HepG2 (cell line): ENCODE data around the gene LZTS2. TPM values are rescaled to one million over a fixed set of nuclear protein-coding genes. Genes with fewer than 3 reads are reported as not detected.
A peak's percentile ranks its signal among the peaks of the same experiment; 100 is the strongest.

Experiments
- ATAC-seq: fragments of 200-7000 bp; cut with Tn5 transposase; 3 replicates; pipeline ENCODE4 v1.9.1; 2020; ENCODE audit warnings: mild to moderate bottlenecking, moderate library complexity
- BruUV-seq: library from RNA; stranded (reverse); fragments of 400-500 nt; replicated peaks from 2 replicates; lab custom pipeline; 2021; lab: Mats Ljungman, UMichigan
- CTCF ChIA-PET: fragments of 300-600 bp; formaldehyde crosslinking; extraction: SDS; loops from one replicate; lab custom pipeline; 2021; ENCODE audit warnings: low total read pairs, inconsistent platforms, low intra/inter-chr PET ratio; lab: Yijun Ruan, JAX
- POLR2A ChIA-PET: fragments of 350-600 bp; sonication (Branson Sonifier 250); formaldehyde crosslinking; loops from one replicate; lab custom pipeline; 2020; ENCODE audit warnings: antibody characterized with exemption, inconsistent platforms; lab: Yijun Ruan, JAX
- DNase-seq: peaks from one replicate; pipeline ENCODE4 v3.0.0-alpha.2; 2015; ENCODE audit warnings: low spot score
- FAIRE-seq: peaks from 3 replicates; lab custom pipeline; 2011; peaks lifted over from hg19 to GRCh38; lab: Jason Lieb, UNC
- H2AFZ ChIP-seq: one replicate; pipeline ENCODE4 v1.6.1; 2011; ENCODE audit warnings: low read length, inconsistent platforms
- H3K27ac ChIP-seq: fragments of 300-600 bp; 3 replicates; pipeline ENCODE4 v1.8.0; 2011; ENCODE audit warnings: mixed run types, mild to moderate bottlenecking, mixed read lengths, low read length, inconsistent platforms; ENCODE audit not compliant: insufficient read depth; ENCODE audit errors: extremely low read length
- H3K27me3 ChIP-seq, 2 experiments: fragments of 200-600 bp in 1 of 2; 2 replicates in 1 of 2; 3 replicates in 1 of 2; pipeline versions ENCODE4 v1.6.0 to v1.8.0; 2011; ENCODE audit warnings: low read length in 2 of 2, mild to moderate bottlenecking in 2 of 2, moderate library complexity in 2 of 2, inconsistent platforms in 1 of 2; ENCODE audit not compliant: insufficient read depth in 2 of 2, control insufficient read depth in 1 of 2
- H3K36me3 ChIP-seq, 2 experiments: fragments of 200-600 bp in 1 of 2; replicated peaks in 1 of 2; 2 replicates in 1 of 2; 3 replicates in 1 of 2; pipeline versions ENCODE4 v1.5.1 to v1.8.0; 2011; ENCODE audit warnings: low read length in 2 of 2, inconsistent platforms in 1 of 2; ENCODE audit not compliant: insufficient read depth in 2 of 2, control insufficient read depth in 1 of 2
- H3K4me1 ChIP-seq: 2 replicates; pipeline ENCODE4 v1.5.1; 2012; ENCODE audit warnings: low read length, inconsistent platforms; ENCODE audit not compliant: insufficient read depth
- H3K4me2 ChIP-seq: 2 replicates; pipeline ENCODE4 v1.6.0; 2011; ENCODE audit warnings: low read depth, low read length, inconsistent platforms
- H3K4me3 ChIP-seq, 3 experiments: fragments of 200-600 bp in 1 of 3; sonication (generic), shearing (Covaris generic) in 1 of 3; replicated peaks in 1 of 3; 2 replicates each; pipeline ENCODE4 v1.5.1; 2011 to 2016; ENCODE audit warnings: low read length in 3 of 3, inconsistent platforms in 2 of 3, low read depth in 2 of 3, mild to moderate bottlenecking in 2 of 3, control low read depth in 1 of 3, mixed read lengths in 1 of 3; ENCODE audit not compliant: insufficient read depth in 1 of 3
- H3K79me2 ChIP-seq: one replicate; pipeline ENCODE4 v1.6.1; 2011; ENCODE audit warnings: low read length, inconsistent platforms; ENCODE audit not compliant: insufficient read depth
- H3K9ac ChIP-seq: 2 replicates; pipeline ENCODE4 v1.6.0; 2011; ENCODE audit warnings: mild to moderate bottlenecking, low read depth, low read length, inconsistent platforms; ENCODE audit not compliant: insufficient read depth
- H3K9me3 ChIP-seq: 2 replicates; pipeline ENCODE4 v1.5.1; 2012; ENCODE audit warnings: mild to moderate bottlenecking, low read length
- H4K20me1 ChIP-seq: 2 replicates; pipeline ENCODE4 v1.6.0; 2011; ENCODE audit warnings: inconsistent platforms, mild to moderate bottlenecking, low read length, moderate library complexity; ENCODE audit not compliant: insufficient read depth
- FOXP1 ChIP-seq, 2 experiments: fragments of 450-650 bp in 1 of 2; IDR thresholded peaks; 2 replicates each; pipeline ENCODE4 v1.6.1; 2017 to 2018; ENCODE audit warnings: antibody characterized with exemption in 1 of 2
- HNF4G ChIP-seq, 2 experiments: sonication (generic) in 1 of 2; formaldehyde crosslinking in 1 of 2; IDR thresholded peaks; 2 replicates each; pipeline versions ENCODE4 v1.4.0 to v1.6.1; 2011 to 2020; ENCODE audit warnings: borderline replicate concordance in 2 of 2, low read depth in 2 of 2, mild to moderate bottlenecking in 2 of 2, low read length in 1 of 2, missing genetic modification reagents in 1 of 2, moderate library complexity in 1 of 2
- HOXA7 ChIP-seq: sonication (generic); formaldehyde crosslinking; IDR thresholded peaks from 2 replicates; pipeline ENCODE4 v1.8.1; 2022; ENCODE audit warnings: mild to moderate bottlenecking, missing genetic modification reagents, moderate library complexity
- MAZ ChIP-seq, 2 experiments: sonication (generic) in 1 of 2; formaldehyde crosslinking in 1 of 2; IDR thresholded peaks; 2 replicates each; pipeline versions ENCODE4 v1.5.0 to v1.6.1; 2012 to 2020; ENCODE audit warnings: low read depth in 2 of 2, mild to moderate bottlenecking in 2 of 2, borderline replicate concordance in 1 of 2, improper control_type of control experiment in 1 of 2, low read length in 1 of 2, missing genetic modification reagents in 1 of 2, moderate library complexity in 1 of 2
- SNAPC2 ChIP-seq: sonication (generic); formaldehyde crosslinking; IDR thresholded peaks from 2 replicates; pipeline ENCODE4 v1.8.1; 2022; ENCODE audit warnings: mild to moderate bottlenecking, missing genetic modification reagents
- SOX13 ChIP-seq, 3 experiments: fragments of 450-650 bp in 1 of 3; sonication (generic) in 1 of 3; formaldehyde crosslinking in 1 of 3; IDR thresholded peaks in 2 of 3; conservative IDR thresholded peaks in 1 of 3; 2 replicates each; pipeline versions ENCODE4 v1.5.0 to v1.6.1; 2016 to 2020; ENCODE audit warnings: antibody characterized with exemption in 1 of 3, mild to moderate bottlenecking in 1 of 3, missing compliant biosample characterization in 1 of 3, missing genetic modification reagents in 1 of 3, moderate library complexity in 1 of 3
- SSRP1 ChIP-seq: IDR thresholded peaks from 2 replicates; pipeline ENCODE4 v1.6.1; 2016; ENCODE audit warnings: control low read depth
- UBTF ChIP-seq: sonication (generic); formaldehyde crosslinking; IDR thresholded peaks from 2 replicates; pipeline ENCODE4 v1.4.0; 2020; ENCODE audit warnings: mild to moderate bottlenecking, missing genetic modification reagents
- ZNF891 ChIP-seq: sonication (generic); formaldehyde crosslinking; IDR thresholded peaks from 2 replicates; pipeline ENCODE4 v1.5.0; 2020; ENCODE audit warnings: mild to moderate bottlenecking, missing genetic modification reagents
- WGBS: methylation state at CpG from one replicate; pipeline ENCODE4 v1.1.6; 2017; ENCODE audit warnings: low lambda C conversion rate; 5-methylcytosine and 5-hydroxymethylcytosine counted together
- in situ Hi-C: cut with HindIII; loops from 2 replicates; pipeline ENCODE4 v1.10.0; 2017; ENCODE audit warnings: low pct_unique_long_range_greater_than_20kb; ENCODE audit not compliant: extremely low pct_ligation_motif_present
- intact Hi-C: fragments of 100-400 bp; cut with micrococcal nuclease; formaldehyde crosslinking; loops from one replicate; pipeline ENCODE4 v1.10.0; 2022; ENCODE audit not compliant: unreplicated experiment
- polyA plus RNA-seq, 8 experiments: library from polyadenylated mRNA; depleted of rRNA in 3 of 8; stranded (reverse) in 7 of 8; unstranded in 1 of 8; fragments of >200 nt; fragmentation: Illumina TruSeq in 4 of 8; extraction: Trizol in 4 of 8; gene quantifications; 2 replicates each; pipeline versions ENCODE4 v1.2.1 to v1.2.3, GENCODE V29; 2011 to 2016; ENCODE audit warnings: low read depth in 4 of 8, missing spikeins in 1 of 8, mixed read lengths in 1 of 8; ENCODE audit not compliant: insufficient read depth in 1 of 8
- total RNA-seq, 5 experiments: library from RNA; depleted of rRNA; stranded (reverse); fragments of >200 nt; fragmentation: Illumina TruSeq; extraction: Trizol; gene quantifications; 2 replicates each; pipeline ENCODE4 v1.2.3, GENCODE V29; 2016; ENCODE audit warnings: low read depth in 1 of 5
- TF ChIP-seq, protein P1 (sequence below): sonication (generic); formaldehyde crosslinking; IDR thresholded peaks from 2 replicates; pipeline ENCODE4 v1.5.0; 2020; ENCODE audit warnings: mild to moderate bottlenecking, missing genetic modification reagents, moderate library complexity
- TF ChIP-seq, protein P2 (sequence below): sonication (generic); formaldehyde crosslinking; IDR thresholded peaks from 2 replicates; pipeline ENCODE4 v1.4.0; 2020; ENCODE audit warnings: missing genetic modification reagents, borderline replicate concordance

Gene LZTS2
- total and polyA plus RNA-seq, 2 of the 13 experiments (the other 11 are each of a cell fraction or from before 2014, with no cell fraction given), result 43.6 to 65.6 TPM

GRCh38 chr10:101008823-101009423, 9.3 kb downstream of the LZTS2 start:
- Histone ChIP-seq H4K20me1 (no peaks in the 10 kb centered on the region), H3K4me3 (peak overlapping the region in 1 of 3 experiments; percentile 49; a peak in 1 of 6 replicates), H3K9me3 (no peaks in the 10 kb centered on the region), H2AFZ (no peak overlapping the region), H3K27ac (peak overlapping the region; percentile 73), H3K4me1 (peaks cover 69% of the 10 kb centered on the region), H3K4me2 (peak overlapping the region; percentile 61), H3K9ac (peak overlapping the region; percentile 43), H3K79me2 (no peaks in the 10 kb centered on the region), H3K27me3 (no peaks in the 10 kb centered on the region), H3K36me3 (peaks cover 10 to 25% of the 10 kb centered on the region in 2 experiments; a peak in 4 of 5 replicates)
- FAIRE-seq (peak; percentile 90), DNase-seq (peak; percentile 94), ATAC-seq (peak; percentile 56)
- intact Hi-C loops (no loop called here), in situ Hi-C loops (no loop called here)
- CTCF ChIA-PET, result no interaction called here
- BruUV-seq, result no TSS peak
- WGBS, result 64% methylated on average over 3 of the region's 6 CpGs
- POLR2A ChIA-PET, result interaction anchor here (0.8 to 7.1 kb wide), 3 partner anchors 9 to 24 kb away, joined by 3 to 124 read pairs (median 3); partner anchors contain the start of genes LZTS2, MRPL43 and TWNK
- TF ChIP-seq ZNF891 (CRISPR knock-in tag), result peak; percentile 67
- TF ChIP-seq SOX13 (IDR thresholded peaks at IDR 0.05), result peak; percentile 76
- TF ChIP-seq SOX13 (CRISPR knock-in tag; conservative IDR thresholded peaks at IDR 0.05 in 1 of 2, IDR thresholded peaks at IDR 0.05 in 1 of 2), result peak in 1 of 2 experiments; percentile 97; a peak in 2 of 4 replicates
- peak; percentile 8; the same call in 1 of the 2 replicates for TF ChIP-seq HNF4G (IDR thresholded peaks at IDR 0.05; ENCODE audit: borderline replicate concordance, low read depth, low read length)
- TF ChIP-seq HNF4G (CRISPR knock-in tag; IDR thresholded peaks at IDR 0.05; ENCODE audit: borderline replicate concordance, low read depth), result no peak
- TF ChIP-seq SSRP1 (CRISPR knock-in tag), result no peak
- TF ChIP-seq HOXA7 (CRISPR knock-in tag), result no peak
- TF ChIP-seq SNAPC2 (CRISPR knock-in tag), result no peak
- TF ChIP-seq FOXP1 (IDR thresholded peaks at IDR 0.05), result no peak
- TF ChIP-seq FOXP1 (CRISPR knock-in tag; IDR thresholded peaks at IDR 0.05), result peak; percentile 49; the same call in 1 of the 2 replicates
- TF ChIP-seq, protein P1, sequence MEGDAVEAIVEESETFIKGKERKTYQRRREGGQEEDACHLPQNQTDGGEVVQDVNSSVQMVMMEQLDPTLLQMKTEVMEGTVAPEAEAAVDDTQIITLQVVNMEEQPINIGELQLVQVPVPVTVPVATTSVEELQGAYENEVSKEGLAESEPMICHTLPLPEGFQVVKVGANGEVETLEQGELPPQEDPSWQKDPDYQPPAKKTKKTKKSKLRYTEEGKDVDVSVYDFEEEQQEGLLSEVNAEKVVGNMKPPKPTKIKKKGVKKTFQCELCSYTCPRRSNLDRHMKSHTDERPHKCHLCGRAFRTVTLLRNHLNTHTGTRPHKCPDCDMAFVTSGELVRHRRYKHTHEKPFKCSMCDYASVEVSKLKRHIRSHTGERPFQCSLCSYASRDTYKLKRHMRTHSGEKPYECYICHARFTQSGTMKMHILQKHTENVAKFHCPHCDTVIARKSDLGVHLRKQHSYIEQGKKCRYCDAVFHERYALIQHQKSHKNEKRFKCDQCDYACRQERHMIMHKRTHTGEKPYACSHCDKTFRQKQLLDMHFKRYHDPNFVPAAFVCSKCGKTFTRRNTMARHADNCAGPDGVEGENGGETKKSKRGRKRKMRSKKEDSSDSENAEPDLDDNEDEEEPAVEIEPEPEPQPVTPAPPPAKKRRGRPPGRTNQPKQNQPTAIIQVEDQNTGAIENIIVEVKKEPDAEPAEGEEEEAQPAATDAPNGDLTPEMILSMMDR (CRISPR knock-in tag), result peak; percentile 3; the same call in 1 of the 2 replicates
- TF ChIP-seq UBTF (CRISPR knock-in tag), result peak; percentile 67
- no peak for TF ChIP-seq MAZ (IDR thresholded peaks at IDR 0.05; ENCODE audit: borderline replicate concordance, low read depth, low read length)
- TF ChIP-seq MAZ (CRISPR knock-in tag; IDR thresholded peaks at IDR 0.05; ENCODE audit: low read depth), result 0 out of 2 replicates have a peak, but pooled peaks have one; percentile 25
- TF ChIP-seq, protein P2, sequence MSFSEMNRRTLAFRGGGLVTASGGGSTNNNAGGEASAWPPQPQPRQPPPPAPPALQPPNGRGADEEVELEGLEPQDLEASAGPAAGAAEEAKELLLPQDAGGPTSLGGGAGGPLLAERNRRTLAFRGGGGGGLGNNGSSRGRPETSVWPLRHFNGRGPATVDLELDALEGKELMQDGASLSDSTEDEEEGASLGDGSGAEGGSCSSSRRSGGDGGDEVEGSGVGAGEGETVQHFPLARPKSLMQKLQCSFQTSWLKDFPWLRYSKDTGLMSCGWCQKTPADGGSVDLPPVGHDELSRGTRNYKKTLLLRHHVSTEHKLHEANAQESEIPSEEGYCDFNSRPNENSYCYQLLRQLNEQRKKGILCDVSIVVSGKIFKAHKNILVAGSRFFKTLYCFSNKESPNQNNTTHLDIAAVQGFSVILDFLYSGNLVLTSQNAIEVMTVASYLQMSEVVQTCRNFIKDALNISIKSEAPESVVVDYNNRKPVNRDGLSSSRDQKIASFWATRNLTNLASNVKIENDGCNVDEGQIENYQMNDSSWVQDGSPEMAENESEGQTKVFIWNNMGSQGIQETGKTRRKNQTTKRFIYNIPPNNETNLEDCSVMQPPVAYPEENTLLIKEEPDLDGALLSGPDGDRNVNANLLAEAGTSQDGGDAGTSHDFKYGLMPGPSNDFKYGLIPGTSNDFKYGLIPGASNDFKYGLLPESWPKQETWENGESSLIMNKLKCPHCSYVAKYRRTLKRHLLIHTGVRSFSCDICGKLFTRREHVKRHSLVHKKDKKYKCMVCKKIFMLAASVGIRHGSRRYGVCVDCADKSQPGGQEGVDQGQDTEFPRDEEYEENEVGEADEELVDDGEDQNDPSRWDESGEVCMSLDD (CRISPR knock-in tag), result peak; percentile 90; the same call in 1 of the 2 replicates
